GM21528 (cell line): ENCODE measurements around the gene RALGDS.

Experiments used
- ATAC-seq: cut with Tn5 transposase; IDR thresholded peaks from one replicate; pipeline ENCODE4 v1.9.1; 2021; ENCODE audit warnings: mild to moderate bottlenecking, moderate library complexity; ENCODE audit not compliant: unreplicated experiment, low FRiP score

The RALGDS gene

DNA sequence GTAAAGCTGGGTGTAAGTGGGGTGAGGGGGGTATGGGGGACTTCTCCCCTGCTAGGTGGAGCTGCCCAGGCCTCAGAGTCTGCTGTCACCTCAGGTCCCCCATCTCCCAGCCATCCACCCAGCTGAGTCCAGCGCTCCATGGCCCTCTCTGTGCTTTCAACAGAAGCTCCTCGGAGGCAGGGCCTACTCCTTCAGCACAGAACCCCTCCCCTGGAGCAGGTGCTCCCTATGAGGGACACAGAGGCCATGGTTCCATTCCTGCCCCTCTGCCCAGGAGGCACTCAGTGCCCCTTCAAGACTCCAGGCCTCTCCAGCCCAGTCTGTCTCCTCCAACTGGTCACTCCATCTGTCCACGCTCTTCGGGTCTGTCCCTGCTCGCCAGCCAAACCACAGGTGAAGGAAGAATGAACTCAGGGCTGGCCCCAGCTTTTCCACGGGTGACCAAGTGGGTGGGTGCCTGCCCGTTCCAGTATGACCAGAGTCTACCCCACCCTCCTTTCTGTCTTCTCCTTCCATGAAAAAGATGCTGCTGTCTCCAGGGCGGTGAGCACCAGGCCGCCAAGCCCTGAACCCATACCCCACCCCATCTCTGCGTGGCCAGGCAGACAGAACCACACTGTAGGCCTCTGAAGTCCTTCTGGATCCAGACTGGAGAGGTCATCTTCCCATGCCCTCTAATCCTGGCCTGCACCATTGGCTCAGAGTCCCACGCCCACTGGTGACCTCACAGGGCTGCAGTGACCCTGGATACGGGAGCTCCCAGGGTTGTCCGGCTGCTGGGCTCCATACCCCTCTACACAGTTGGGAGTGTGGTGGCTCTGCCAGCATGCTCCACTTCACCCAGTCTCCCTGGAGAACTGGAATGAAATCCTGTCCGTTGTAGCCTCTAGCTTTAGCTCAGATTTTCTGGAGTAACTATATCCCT lies 30.8 kb upstream of the RALGDS start:
- ATAC-seq = no peak

DNA sequence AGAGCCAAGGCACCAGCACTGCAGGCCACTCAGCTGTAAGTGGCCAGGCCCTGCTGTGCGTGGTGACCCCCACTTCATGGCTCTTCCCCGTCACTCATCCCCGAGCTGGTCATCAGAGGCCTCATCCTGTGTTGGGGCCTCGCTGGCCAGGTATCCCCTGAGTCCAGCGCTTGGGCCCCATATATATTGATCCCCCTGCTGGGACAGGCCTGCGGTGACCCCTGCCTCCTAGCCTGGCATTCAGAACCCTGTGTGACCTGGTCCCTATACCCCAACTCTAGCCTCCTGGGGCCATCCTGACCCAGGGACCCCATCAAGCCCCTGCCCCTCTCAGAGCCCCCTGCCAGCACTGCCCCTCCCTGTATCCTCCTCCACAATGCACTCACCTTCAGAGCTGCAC lies 30.0 kb upstream of the RALGDS start:
- no peak for ATAC-seq

- peak; percentile 63 for ATAC-seq
These were observed 28.3 kb upstream of the RALGDS start for GRCh38 chr9:133149130-133150015.

DNA sequence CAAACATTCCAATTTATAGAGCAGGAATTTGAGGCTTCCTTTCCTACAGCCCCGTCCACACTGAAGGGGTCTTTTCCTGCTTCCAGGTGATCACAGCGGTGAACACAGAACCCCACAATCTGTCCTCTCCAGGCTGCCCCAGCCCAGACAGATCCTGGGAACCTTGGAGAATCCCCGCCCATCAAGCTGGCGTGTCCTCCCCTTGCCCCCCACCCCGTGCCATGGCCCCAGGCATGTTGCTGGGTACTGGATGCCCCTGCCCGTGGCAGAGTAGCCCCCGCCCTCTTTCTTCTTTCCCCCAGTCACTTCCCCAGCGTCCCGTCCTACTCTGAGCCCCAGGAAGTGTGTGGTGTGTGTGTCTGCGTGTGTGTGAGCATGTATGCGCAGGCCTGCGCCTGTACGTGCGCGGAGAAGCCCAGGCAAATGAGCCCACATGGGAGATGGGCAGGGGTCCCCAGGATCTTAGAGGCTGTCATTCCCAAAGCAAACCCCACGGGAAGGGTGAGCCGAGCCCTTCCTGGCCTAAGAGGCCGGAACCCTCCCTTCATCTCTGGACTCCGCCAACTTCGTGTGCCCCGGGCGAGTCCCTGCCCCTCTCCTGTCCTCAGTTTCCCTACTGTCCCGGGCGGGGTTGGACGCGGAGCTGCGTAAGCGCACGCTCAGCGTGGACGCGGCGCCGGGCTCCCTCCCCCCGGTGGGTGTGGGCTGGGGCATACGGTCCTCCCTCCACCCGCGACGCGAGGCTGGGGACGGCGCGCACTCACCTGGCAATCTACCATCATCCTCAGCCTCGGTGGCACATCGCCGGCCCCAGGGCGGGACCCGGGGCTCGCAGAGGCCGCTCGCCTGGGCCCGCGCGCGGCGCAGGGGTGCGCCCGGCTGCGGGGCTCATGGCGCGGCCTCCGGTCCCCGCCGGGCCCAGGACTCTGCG lies 27.4 kb upstream of the RALGDS start:
- peak; percentile 24 for ATAC-seq

DNA sequence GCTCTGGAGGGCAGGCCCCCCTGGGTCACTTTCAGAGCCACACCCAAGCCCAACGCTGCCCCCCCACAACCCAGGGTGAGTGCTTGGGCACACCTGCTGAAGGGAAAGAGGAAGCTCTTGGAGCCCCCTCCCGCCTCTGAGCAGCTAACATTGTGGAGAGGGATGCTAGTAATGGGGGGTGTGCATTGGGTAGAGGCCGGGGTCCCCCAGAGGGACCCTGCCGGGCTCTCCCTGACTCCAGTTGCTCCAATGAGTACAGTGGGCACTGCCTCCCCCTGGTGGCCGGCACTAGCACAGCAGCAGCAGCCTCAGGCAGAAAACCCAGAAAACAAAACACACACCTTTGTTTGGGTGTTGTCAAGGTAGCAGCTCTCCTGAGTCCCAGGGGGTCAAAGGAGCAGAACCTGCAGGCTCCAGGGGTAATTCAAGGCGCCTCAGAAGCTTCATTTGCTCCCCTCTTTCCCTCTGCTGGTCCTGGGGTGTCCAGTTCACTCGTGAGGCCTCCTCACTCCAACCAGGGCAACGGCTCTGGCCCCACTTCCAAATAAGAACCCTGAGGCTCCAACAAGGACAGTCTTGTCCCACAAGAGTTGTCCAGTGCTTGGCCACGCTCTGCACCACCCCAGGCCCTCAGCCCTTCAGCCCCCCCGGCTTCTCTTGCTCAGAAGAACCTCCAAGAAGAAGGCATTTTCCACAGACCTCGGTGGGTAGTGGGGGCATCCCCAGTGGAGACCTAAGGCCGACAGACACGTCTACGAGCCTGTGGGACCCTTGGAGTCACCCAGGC lies 26.6 kb upstream of the RALGDS start:
- peak; percentile 23 for ATAC-seq

GRCh38 chr9:133146746-133147411 lies 25.8 kb upstream of the RALGDS start:
- no peak for ATAC-seq

DNA sequence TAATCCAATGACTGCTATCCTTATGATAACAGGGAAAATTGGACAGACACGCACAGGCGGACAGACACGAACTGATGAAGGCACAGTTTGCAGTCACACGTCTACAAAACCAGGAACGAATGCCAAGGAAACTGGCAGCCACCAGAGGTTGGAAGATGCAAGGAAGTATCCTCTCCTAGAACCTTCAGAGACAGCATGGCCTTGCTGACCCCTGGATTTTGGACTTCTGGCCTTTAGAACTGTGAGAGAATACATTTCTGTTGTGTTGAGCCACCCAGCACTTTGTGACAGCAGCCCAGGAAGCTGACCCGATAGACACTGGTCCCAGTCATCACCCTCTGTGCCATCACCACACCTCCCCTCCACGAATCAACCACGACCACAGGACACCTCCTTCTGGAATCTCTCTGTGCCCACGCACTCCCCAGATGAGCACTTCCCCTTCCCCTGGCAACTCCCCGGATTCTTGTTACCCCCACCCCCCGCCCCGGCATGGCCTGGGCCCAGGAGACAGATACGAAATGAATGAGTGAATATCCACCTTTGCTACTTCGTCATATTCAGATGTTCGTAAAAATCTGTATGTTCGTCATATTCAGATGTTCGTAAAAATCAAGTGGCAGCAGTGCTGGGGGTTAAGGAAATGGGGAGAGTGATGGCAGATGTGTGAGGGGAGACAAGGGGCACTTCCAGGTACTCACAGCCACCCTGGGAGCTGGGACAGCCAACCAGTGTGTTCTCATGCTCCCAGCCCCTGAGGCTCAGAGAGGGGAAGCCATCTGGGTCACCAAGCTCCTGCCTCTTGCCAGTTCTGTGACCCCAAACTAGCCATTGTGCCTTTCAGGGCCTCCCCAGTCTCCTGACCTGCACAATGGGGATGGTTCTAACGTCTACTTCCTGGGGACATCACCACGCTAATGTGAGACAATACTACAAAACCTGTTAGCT lies 24.1 kb upstream of the RALGDS start:
- ATAC-seq = no peak

- ATAC-seq = peak; percentile 36
These were observed 23.3 kb upstream of the RALGDS start for GRCh38 chr9:133144142-133144903.

DNA sequence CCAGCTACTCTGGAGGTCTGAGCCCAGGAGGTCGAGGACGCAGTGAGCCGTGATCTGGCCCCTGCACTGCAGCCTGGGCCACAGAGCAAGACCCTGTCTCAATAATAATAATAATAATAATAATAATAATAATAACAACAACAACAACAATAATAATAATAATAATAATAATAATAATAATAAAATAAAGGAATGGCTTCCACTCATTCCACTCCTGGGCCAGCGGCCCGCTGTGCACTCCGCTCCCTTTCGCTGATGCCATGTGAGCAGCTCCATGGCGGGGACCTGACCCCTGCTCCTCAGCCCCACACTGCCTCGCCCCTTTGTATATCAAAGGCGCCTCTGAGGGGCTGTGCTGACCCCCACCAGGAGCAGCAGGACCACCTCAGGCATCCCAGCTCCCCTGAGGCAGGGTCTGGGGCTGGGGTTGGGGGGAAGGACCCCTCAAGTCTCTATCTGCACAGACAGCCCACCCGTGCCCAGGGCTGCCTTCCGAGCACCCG lies 22.6 kb upstream of the RALGDS start:
- ATAC-seq = no peak

DNA sequence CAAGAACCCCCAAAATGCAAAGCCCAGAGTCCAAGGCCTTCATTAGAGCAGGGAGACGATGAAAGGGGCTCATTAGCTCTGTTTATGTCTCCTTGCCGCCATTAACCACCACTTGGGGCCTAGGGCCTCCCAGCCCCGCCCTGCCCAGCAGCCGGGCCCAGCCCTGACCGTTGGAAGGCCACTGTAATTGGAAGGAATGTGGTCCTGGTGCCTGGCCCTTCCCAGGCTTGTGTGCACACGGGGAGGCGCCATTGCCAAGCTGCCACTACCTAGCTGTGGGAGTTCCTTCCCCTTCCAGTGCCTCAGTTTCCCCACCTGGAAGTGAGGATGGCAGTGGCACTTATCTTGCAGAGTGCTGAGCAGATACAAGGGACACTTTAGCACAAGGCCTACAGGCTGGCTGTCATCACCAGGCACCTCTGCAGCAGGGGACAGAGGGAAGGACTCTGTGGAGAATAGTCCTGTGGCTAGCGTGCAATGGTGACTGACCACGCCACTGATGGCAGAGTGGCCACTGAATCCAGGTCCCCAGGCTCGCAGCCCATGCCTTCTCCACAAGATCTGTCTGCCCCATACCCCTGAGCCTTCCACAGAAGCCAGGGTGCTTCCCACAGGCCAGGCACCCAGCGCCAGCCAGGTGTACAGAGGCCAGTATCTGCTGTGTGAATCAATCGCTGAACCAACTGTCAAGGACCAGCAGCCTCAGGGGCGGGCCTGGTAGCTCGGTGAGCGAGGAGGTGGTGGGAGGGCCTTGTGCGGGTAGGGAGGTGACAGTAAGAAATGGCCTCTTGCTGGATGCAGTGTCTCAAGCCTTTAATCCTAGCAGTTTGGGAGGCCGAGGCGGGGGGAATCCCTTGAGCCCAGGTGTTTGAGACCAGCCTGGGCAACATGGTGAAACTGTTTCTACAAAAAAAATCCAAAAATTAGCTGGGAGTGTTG lies 21.9 kb upstream of the RALGDS start:
- ATAC-seq = no peak

- no peak for ATAC-seq
These were observed 21.0 kb upstream of the RALGDS start for GRCh38 chr9:133141833-133142595.

GRCh38 chr9:133140606-133141005 lies 19.6 kb upstream of the RALGDS start:
- ATAC-seq = no peak

DNA sequence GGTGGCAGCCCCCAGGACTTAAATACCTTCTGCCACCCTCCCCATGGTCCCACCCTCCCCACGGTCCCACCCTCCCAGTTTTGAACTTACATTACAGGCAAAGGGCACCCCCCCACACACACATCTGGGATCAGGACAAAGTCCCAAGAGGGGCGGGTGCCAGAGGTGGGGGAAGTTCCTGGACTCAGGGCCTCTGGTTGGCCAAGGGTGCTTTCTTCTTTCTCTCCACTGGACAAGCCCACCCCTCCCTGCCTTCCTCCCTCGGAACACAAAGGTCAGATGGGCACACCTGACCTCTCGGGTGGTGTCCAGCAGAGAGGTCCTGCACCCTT lies 19.1 kb upstream of the RALGDS start:
- no peak for ATAC-seq

GRCh38 chr9:133139246-133140173 lies 18.5 kb upstream of the RALGDS start:
- ATAC-seq = no peak
